ENCODE measurements around the gene S100A7A.
"Not testable (repeated sequence)": the region's sequence is repeated elsewhere in the genome, so short reads cannot be mapped to it uniquely, and the experiment has no call there.

Gene S100A7A

GRCh38 chr1:153395776-153396175, 20.5 kb upstream of the S100A7A start:
- no peak for DNase-seq

- no peak for DNase-seq
These were observed 19.9 kb upstream of the S100A7A start for GRCh38 chr1:153396461-153396860.

- DNase-seq, result no peak
These were observed 19.0 kb upstream of the S100A7A start for GRCh38 chr1:153397051-153397923.

DNA sequence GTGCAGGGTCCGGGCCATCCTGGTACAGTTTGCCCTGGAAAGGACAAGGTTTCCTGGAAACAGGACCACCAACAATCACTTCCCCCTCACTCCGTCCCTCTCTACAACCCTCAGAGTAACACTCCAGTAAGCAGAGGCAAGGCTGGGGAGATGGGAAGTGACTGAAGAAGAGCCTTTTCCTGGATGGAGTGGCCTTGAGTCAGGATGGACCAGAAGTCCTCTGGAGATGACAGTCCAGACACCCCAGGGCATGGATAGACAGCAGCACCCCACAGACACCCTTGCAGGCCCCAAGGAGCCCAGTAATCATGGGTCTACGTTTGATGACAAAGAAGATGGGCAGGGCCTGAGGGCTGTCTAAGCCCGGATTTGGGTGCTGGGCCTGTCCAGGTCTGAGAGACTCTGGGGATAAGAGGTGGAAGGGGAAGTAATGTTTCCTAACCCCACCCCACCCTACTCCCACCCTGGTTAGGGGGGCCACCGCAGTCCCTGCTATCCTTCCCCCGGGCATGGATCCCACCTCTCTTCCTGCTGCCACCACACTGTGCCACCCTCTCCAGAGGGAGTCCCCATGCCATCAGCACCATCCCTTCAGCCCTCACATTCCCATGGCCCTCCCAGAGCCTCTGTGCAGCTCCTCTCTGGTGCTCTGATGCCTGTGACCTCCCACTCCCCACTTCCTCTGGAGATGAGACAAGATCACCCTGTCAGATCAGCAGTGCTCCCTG, 18.2 kb upstream of the S100A7A start:
- DNase-seq, result no peak

DNA sequence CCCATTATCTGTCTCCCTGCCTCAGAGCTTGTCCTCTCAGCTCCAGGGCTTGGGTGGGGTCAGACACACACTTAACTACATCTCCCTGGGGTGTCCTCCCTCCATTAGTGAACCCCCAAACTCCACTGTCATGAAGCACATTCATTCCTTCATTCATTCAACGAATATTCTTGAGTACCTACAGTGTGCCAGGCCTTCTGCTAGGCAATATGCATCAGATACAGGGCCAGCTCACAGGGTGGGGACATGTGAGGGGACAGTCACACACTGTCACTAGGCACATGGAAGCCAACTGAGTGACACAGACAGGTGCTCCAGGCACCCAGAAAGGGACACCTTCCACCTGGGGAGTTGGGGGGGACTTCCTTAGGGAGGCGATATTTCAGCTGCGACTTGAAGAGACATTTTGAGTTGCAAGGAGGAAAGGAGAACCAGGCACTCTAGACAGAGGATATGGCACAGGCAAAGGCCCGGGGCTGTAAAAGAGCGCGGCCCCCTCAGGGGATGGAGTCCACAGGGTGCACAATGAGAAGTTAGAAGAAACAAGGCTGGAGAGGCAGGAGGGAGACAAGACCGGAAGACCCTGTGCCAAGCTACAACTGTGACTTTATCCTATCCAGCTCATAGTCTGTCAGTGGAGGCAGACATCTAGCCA, 16.8 kb upstream of the S100A7A start:
- DNase-seq, result no peak

DNA sequence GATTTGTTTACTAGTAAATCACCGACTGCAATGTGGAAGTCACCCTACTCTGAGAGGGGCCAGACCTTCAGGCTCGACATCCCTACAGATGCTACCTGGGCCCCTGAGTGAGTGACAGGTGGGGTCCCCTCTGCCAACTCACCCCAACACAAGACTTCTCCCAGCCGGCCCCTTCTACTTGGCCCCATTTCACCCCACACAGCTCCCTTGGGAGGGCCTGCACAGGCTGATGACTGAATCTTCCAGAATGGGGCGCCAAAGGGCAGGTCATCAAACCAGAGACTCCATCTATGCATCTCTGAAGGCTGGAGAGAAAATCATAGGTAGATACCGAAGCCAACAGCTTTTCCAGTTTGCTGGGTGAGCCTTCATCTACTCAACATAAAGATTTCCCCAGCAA, 16.1 kb upstream of the S100A7A start:
- DNase-seq, result peak in 1 of 2 experiments; percentile 42

DNA sequence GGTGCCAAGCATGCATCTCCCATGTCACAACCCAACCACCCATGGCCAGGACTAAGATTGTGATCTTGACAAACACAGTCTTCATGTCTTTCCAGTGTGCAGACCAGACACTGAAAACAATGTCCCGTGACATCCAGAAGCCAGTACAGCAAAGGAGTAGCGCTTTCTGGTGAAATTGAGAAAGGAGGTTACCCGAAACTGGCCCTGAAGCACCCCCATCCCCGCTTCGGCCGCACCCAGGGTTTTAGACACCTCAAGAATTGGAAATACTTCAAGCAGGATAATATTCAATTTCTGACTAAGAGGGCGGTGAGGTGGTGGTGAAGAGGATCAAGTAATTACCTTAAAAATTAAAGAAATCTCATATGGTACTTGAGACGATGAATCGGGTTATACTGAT, 14.9 kb upstream of the S100A7A start:
- no peak for DNase-seq

GRCh38 chr1:153402226-153402625, 14.1 kb upstream of the S100A7A start:
- no peak for DNase-seq

DNA sequence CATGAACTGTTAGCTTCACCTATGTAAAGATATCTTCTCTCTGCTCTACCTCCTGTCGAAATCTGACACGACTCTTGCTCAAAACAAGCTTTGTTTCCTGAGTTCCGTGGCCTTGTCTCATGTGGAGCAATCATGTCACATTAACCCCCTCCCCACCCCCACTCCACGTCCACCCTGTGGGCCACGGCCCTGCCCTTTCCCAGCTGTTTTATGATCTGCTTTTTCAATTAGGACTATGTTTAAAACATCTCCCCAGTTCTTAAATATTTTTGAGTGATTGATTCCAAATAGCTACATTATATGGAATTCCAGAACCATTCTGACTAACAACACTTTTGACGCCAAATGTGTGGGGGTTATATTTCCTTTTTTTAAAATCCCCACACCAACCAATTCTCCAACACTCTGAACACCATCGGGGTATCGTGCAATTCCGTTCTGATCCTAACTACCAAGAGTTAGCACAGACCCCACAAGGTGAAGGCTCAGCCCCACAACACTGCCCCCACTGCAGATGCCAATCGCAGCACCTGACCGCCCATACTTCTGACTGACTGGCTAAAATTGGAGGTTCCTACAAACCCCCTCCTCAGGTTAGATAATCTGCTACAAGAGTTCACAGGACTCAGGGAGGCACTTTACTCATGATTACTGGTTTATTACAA, 12.8 kb upstream of the S100A7A start:
- no peak for DNase-seq

GRCh38 chr1:153404086-153404635, 12.2 kb upstream of the S100A7A start:
- no peak for DNase-seq

DNA sequence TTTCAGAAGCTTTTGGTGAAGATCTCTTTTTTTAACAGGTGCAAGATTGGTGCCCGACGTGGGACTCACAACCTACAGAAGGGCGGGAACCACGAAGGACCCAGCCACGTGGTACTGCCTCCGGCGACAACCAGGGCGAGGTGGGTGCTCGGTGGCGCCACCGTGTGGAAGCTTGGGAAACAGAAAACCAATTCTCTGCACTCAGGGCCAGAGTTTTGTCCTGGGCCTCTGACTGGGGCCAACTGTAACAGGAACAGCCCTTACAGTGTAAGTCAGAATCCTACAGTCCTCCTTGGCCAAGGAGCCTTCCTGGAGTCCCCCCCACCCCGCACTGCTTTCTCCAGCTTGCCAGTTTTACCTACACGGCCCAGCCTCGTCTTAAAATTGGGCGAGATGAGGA, 11.6 kb upstream of the S100A7A start:
- no peak for DNase-seq

- not testable (repeated sequence) for DNase-seq
These were observed 10.3 kb upstream of the S100A7A start for GRCh38 chr1:153405825-153406599.

- not testable (repeated sequence) for DNase-seq
These were observed 9.0 kb upstream of the S100A7A start for GRCh38 chr1:153407274-153407673.

- DNase-seq, result not testable (repeated sequence)
These were observed 2.4 kb upstream of the S100A7A start for GRCh38 chr1:153413961-153414360.

DNA sequence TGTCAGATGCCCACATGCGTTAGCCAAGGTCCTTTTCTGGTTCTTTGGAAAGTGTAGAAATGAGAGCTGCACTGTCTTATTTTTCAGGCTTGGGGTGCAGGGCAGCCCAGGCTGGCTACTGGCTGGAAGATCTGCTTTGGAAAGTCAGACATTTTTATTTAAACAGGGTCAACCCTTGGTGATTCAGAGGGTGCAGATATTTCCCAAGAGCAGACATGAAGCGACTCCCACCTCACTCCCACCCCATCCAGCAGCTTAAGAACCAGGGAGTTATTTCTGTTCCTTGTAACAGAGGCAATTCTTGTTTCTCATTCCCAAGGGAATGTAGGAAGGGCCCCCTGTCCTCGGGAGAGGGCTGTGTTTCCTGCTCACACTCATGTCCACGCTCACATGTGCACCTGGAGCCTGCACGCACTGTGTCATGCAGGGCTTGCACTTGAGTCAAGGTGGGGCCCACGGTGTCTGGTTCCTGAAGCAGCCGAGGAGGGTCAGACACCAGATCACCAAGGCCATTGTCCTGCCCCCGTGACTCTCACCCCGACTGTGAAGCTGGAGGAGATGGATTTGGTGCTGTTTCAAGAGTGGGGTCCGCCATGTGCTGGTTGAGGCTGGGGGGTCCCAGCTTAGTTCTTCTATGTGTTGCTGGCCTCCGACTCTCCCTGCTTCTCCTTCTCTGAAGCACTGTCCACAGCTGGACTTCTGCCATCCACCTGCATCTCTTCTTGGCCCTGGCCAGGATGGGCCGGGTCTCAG, 992 bp downstream of the S100A7A start:
- DNase-seq, result no peak

DNA sequence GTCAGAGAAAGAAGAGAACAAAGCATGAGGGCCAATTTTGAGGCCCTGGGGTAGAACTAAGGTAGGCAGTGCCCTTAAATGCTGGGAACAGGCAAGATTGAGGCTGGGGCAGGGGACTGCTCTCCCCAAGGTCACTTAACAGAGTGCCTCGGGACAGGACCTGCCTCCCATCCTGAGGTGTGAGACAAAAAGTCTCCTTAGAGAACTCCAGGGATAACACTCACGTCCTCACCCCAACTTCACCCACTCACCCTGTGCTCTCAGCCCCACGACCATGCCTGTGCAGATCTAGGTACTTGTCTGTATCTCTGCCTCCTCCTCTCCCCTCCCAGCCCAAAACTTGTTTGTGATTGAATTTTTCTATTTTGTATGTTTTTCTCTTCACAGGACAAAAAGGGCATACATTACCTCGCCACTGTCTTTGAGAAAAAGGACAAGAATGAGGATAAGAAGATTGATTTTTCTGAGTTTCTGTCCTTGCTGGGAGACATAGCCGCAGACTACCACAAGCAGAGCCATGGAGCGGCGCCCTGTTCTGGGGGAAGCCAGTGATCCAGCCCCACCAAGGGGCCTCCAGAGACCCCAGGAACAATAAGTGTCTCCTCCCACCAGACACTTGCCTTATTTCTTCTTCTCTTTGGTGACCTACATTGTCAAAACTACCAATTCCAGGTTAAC, 2.6 kb downstream of the S100A7A start:
- not testable (repeated sequence) for DNase-seq

- not testable (repeated sequence) for DNase-seq
These were observed 3.1 kb downstream of the S100A7A start for GRCh38 chr1:153419436-153419793.

DNA sequence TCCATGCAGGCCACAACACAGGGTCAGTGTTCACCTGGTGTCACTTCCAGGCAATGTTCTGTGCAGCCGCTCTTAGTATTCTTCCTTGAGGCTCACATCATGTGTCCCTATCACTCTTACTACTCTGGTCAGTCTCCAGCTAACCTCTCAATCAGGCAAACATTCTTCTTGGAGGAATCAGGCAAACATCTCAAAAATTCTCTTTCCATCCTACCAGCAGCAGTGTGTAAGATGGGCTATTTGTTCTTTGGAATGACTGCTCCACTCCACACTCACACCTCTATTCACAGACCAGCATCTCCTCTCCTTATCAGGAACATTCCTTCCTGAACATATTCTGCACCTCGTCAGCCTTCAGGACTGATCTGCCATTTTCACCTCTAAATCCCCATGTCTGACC, 4.0 kb downstream of the S100A7A start:
- DNase-seq, result no peak

DNA sequence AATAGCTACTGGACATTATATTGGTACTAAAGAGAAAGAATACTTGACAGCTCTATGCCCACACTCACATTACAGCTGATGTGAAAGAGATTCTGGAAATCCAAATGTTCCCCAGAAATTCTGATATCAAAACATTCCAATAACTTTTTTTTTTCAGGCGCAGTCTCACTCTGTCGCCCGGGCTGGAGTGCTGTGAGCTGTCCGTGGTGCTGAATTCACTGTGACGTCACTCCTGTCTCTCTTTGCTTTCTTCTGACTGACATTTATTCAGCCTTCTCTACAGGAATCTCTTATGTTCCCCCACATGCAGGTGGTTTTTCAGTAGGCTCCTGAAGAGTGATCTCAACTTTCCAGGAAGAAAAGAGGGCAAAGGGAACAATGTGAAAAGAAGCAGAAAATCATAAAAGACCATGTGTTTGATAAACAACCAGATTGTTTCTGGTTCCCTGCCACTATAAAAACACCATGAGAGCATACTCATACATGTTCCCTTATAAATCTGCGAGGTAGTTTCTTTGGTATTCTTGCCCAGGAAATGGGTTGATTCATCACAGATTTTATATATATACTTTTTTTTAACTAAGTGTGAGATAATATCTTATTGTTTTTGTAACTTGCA, 6.2 kb downstream of the S100A7A start:
- DNase-seq, result no peak

GRCh38 chr1:153426809-153427208, 10.5 kb downstream of the S100A7A start:
- DNase-seq, result no peak

All from NCI-H1930 (cell line).